ENCODE data around the gene LPCAT2.
A peak's percentile ranks its signal among the peaks of the same experiment; 100 is the strongest.
"Not testable (repeated sequence)": the region's sequence is repeated elsewhere in the genome, so short reads cannot be mapped to it uniquely, and the experiment has no call there.

The LPCAT2 gene

GRCh38 chr16:55613613-55614335 lies 104.9 kb downstream of the LPCAT2 start:
- no peak for TF ChIP-seq CTCF (IDR thresholded peaks at IDR 0.05; ENCODE audit: insufficient read depth, low read depth, low read length, missing control alignments)
- H3K4me3 ChIP-seq (ENCODE audit: low read length), result no peak overlapping the region
- no peak for DNase-seq (ENCODE audit: low read depth)

DNA sequence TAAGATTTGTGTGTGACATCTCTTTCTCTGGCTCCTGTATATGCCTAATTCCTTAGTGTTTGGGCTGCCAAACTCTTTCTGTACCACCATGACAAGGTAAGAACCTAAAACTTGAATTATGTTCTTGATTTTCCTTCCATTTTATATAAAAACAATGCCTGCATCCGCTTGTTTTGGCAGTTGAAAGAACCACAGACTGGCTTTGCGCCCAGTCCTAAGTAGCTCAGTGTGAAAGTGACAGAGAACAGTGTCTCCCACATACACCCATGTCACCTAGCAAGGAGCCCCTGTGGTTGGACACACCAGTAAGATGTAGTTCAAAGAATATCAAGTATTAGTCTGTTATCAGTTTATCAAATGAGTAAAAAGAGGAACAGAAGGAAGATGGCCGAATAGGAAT lies 106.2 kb downstream of the LPCAT2 start:
- TF ChIP-seq CTCF (IDR thresholded peaks at IDR 0.05; ENCODE audit: insufficient read depth, low read depth, low read length, missing control alignments), result no peak
- H3K4me3 ChIP-seq (ENCODE audit: low read length), result no peak overlapping the region
- DNase-seq (ENCODE audit: low read depth), result no peak

DNA sequence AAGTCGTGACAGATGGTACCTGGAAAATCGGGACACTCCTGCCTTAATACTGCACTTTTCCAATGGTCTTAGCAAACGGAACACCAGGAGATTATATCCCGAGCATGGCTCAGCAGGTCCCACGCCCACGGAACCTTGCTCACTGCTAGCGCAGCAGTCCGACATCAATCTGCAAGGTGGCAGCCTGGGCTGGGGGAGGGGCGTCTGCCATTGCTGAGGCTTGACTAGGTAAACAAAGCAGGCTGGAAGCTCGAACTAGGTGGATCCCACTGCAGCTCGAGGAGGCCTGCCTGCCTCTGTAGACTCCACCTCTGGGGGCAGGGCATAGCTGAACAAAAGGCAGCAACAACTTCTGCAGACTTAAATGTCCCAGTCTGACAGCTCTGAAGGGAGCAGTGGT lies 106.8 kb downstream of the LPCAT2 start:
- not testable (repeated sequence) for H3K4me3 ChIP-seq (ENCODE audit: low read length); DNase-seq (ENCODE audit: low read depth)

GRCh38 chr16:55621771-55622170 lies 112.9 kb downstream of the LPCAT2 start:
- DNase-seq (ENCODE audit: low read depth), result no peak
- no peak for TF ChIP-seq CTCF (IDR thresholded peaks at IDR 0.05; ENCODE audit: insufficient read depth, low read depth, low read length, missing control alignments)
- H3K4me3 ChIP-seq (ENCODE audit: low read length), result no peak overlapping the region

DNA sequence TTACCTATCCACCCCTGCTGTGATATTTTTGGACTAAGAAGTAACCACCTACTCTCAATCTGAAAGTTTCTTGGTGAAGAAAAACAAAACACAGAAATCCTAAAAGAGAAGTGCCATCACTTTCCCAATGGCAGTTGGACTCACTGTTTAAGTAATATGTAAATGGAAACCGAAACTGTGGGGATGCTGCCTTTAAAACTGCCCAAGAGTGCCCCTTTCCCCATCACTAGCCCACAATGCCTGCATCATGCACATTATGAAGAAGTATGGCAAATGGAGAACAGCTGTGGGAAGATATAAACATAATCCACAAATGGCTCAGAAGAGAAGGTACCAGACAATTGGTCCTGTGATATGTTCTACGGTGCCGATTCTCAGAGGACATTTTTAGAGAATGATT lies 113.4 kb downstream of the LPCAT2 start:
- TF ChIP-seq CTCF (IDR thresholded peaks at IDR 0.05; ENCODE audit: insufficient read depth, low read depth, low read length, missing control alignments), result no peak
- no peak for DNase-seq (ENCODE audit: low read depth)

DNA sequence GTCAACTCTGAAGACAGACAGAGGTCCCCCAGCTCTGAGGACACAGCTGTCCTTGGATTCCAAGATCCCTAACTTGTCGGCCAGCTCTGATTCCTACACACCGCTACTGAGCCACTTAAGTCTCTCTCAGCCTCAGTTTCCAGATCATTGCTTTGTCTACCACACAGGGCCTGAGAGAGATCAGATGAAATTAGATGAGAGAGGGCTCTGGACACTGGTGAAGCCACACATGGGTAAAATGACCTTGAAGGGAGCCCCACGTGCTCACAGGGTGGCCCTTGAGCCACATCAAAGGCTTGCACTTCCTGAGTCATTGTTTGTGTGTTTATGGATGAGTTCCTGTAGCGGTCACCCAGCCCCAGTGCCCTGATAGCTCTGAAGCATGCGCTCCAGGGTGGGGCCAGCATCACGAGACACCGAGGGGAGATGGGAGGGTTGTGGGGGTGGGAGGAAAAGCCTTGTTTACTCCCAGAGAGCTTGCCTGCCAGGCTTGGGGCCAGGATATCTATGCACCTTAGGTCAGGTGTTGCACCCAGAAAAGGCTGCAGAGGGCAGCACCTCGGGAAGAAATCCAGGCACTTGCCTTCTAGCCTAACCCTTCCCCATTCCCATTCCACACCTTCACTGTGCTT lies 114.2 kb downstream of the LPCAT2 start:
- H3K4me3 ChIP-seq (ENCODE audit: low read length), result no peak overlapping the region
- peak; percentile 53 for TF ChIP-seq CTCF (IDR thresholded peaks at IDR 0.05; ENCODE audit: insufficient read depth, low read depth, low read length, missing control alignments)
- peak; percentile 49 for DNase-seq (ENCODE audit: low read depth)

More for the DNA sequence above, 113.4 kb downstream of the LPCAT2 start:
- H3K4me3 ChIP-seq (ENCODE audit: low read length), result no peak overlapping the region

- no peak for TF ChIP-seq CTCF (IDR thresholded peaks at IDR 0.05; ENCODE audit: insufficient read depth, low read depth, low read length, missing control alignments)
- H3K4me3 ChIP-seq (ENCODE audit: low read length), result no peak overlapping the region
- DNase-seq (ENCODE audit: low read depth), result no peak
These were observed 114.8 kb downstream of the LPCAT2 start for GRCh38 chr16:55623640-55624039.
